K562 (cell line): ENCODE results near the gene RHD. TPM values are rescaled to one million over a fixed set of nuclear protein-coding genes. Genes with fewer than 3 reads are reported as not detected.

ENCODE experiments used
- BCL6 ChIP-seq: fragments of 250-450 bp; sonication (Bioruptor Pico); IDR thresholded peaks from 2 replicates; pipeline ENCODE4 v1.4.0; 2020
- BRD4 ChIP-seq: fragments of 200-600 bp; sonication (generic); IDR thresholded peaks from 2 replicates; pipeline ENCODE4 v1.6.1; 2017; ENCODE audit warnings: inconsistent platforms
- GTF2F1 ChIP-seq: IDR thresholded peaks from 2 replicates; pipeline ENCODE4 v1.6.1; 2011; ENCODE audit warnings: low read depth, low read length, improper control_type of control experiment
- IRF9 ChIP-seq: fragments of 450-650 bp; IDR thresholded peaks from 2 replicates; pipeline ENCODE4 v1.6.1; 2016; ENCODE audit warnings: missing biosample characterization, missing genetic modification characterization
- POLR2A ChIP-seq: fragments of 450-650 bp; conservative IDR thresholded peaks from 2 replicates; pipeline ENCODE4 v1.6.1; 2016
- RAD51 ChIP-seq: fragments of 450-650 bp; IDR thresholded peaks from 2 replicates; pipeline ENCODE4 v1.7.1; 2016; ENCODE audit warnings: low read depth, mild to moderate bottlenecking, borderline replicate concordance
- STAG1 ChIP-seq: sonication (generic); formaldehyde crosslinking; IDR thresholded peaks from 2 replicates; pipeline ENCODE4 v1.5.0; 2020; ENCODE audit warnings: missing genetic modification reagents, borderline replicate concordance
- TCFL5 ChIP-seq: fragments of 250-450 bp; sonication (Bioruptor Pico); conservative IDR thresholded peaks from 2 replicates; pipeline ENCODE4 v1.6.1; 2021; ENCODE audit warnings: mild to moderate bottlenecking, moderate library complexity, matching md5 sums
- TFE3 ChIP-seq: fragments of 450-650 bp; formaldehyde crosslinking; IDR thresholded peaks from 2 replicates; pipeline ENCODE4 v1.4.0; 2020; ENCODE audit warnings: mild to moderate bottlenecking, mixed read lengths
- YY1 ChIP-seq, 3 experiments: IDR thresholded peaks; 2 replicates each; pipeline ENCODE4 v1.6.1; 2011; ENCODE audit warnings: low read length in 2 of 3, mild to moderate bottlenecking in 2 of 3, moderate library complexity in 2 of 3, borderline replicate concordance in 1 of 3, control low read depth in 1 of 3, low read depth in 1 of 3; ENCODE audit not compliant: insufficient read depth in 3 of 3, insufficient replicate concordance in 2 of 3, control insufficient read depth in 1 of 3, insufficient read length in 1 of 3; ENCODE audit errors: extremely low read depth in 1 of 3
- ZBTB34 ChIP-seq: fragments of 250-450 bp; sonication (Bioruptor Pico); IDR thresholded peaks from 2 replicates; pipeline ENCODE4 v1.8.0; 2021; ENCODE audit warnings: mild to moderate bottlenecking, moderate library complexity
- ZHX1 ChIP-seq: fragments of 150-350 bp; conservative IDR thresholded peaks from 2 replicates; pipeline ENCODE4 v1.6.1; 2014; ENCODE audit warnings: low read length
- ZNF609 ChIP-seq: sonication (generic); formaldehyde crosslinking; IDR thresholded peaks from 2 replicates; pipeline ENCODE4 v1.8.1; 2023; ENCODE audit warnings: missing genetic modification reagents, mild to moderate bottlenecking, borderline replicate concordance
- ZNF707 ChIP-seq: fragments of 250-450 bp; sonication (Bioruptor Pico); conservative IDR thresholded peaks from 2 replicates; pipeline ENCODE4 v1.8.0; 2022; ENCODE audit warnings: inconsistent platforms, mild to moderate bottlenecking, moderate library complexity
- polyA plus RNA-seq, 8 experiments: library from polyadenylated mRNA; depleted of rRNA in 4 of 8; stranded (reverse) in 5 of 8; unstranded in 3 of 8; fragments of >200 nt; fragmentation: Nextera tagmentation in 2 of 8; fragmentation: Illumina TruSeq in 1 of 8; extraction: Ambion mirVana in 2 of 8; extraction: Trizol in 1 of 8; gene quantifications; 2 replicates each; pipeline versions ENCODE4 v1.2.1 to v1.2.3, GENCODE V29; 2011 to 2014; ENCODE audit warnings: inconsistent platforms in 1 of 8, missing spikeins in 1 of 8
- total RNA-seq, 7 experiments: library from RNA; depleted of rRNA in 6 of 7; stranded (reverse); fragments of >200 nt in 6 of 7; fragmentation: Illumina TruSeq in 2 of 7; extraction: Trizol in 2 of 7; gene quantifications; 2 replicates each; pipeline versions ENCODE4 v1.2.1 to v1.2.3, GENCODE V29; 2011 to 2021; ENCODE audit warnings: low replicate concordance in 1 of 7

RHD gene
- total and polyA plus RNA-seq, 9 of the 15 experiments (the other 6 are each of a cell fraction or from before 2014, with no cell fraction given) = 8.8 to 32.4 (median 15.0) TPM

- TF ChIP-seq YY1 (IDR thresholded peaks at IDR 0.05; ENCODE audit: borderline replicate concordance in 1 of 3, control insufficient read depth in 1 of 3, extremely low read depth in 1 of 3, insufficient read depth in 3 of 3, insufficient read length in 1 of 3, insufficient replicate concordance in 2 of 3, low read depth in 1 of 3, low read length in 2 of 3) = peak in 2 of 3 experiments; percentile 41 to 76
- no peak for TF ChIP-seq TCFL5 (CRISPR knock-in tag)
- no peak for TF ChIP-seq ZNF707 (CRISPR knock-in tag)
- TF ChIP-seq GTF2F1 = peak; percentile 81; the same call in 1 of the 2 replicates
- 0 out of 2 replicates have a peak, but pooled peaks have one; percentile 28 for TF ChIP-seq ZHX1
- TF ChIP-seq IRF9 (tag) = no peak
- TF ChIP-seq BRD4 = no peak
- TF ChIP-seq STAG1 = peak; percentile 46
- 0 out of 2 replicates have a peak, but pooled peaks have one; percentile 70 for TF ChIP-seq ZNF609 (CRISPR knock-in tag)
- TF ChIP-seq ZBTB34 = no peak
- TF ChIP-seq BCL6 (CRISPR knock-in tag) = 0 out of 2 replicates have a peak, but pooled peaks have one; percentile 46
- no peak for TF ChIP-seq RAD51
- TF ChIP-seq TFE3 (CRISPR knock-in tag) = peak; percentile 8; the same call in 1 of the 2 replicates
- TF ChIP-seq POLR2A = peak; percentile 91
Measured at GRCh38 chr1:25239681-25240541, 32.4 kb upstream of the RHD start (continued).
